Left ventricle myocardium inferior (tissue), 1 donor: ENCODE measurements around the gene MTMR3. TPM values are rescaled to one million over a fixed set of nuclear protein-coding genes. Genes with fewer than 3 reads are reported as not detected.
"Not testable (repeated sequence)": the region's sequence is repeated elsewhere in the genome, so short reads cannot be mapped to it uniquely, and the experiment has no call there.

ENCODE experiments used
- DNase-seq: peaks from one replicate; pipeline ENCODE4 v3.0.0-alpha.2; 2020
- H3K27ac ChIP-seq: fragments of 200-600 bp; replicated peaks from 2 replicates; pipeline ENCODE4 v1.8.0; 2021
- H3K27me3 ChIP-seq: fragments of 200-600 bp; 2 replicates; pipeline ENCODE4 v1.8.0; 2021; ENCODE audit warnings: low read depth
- H3K36me3 ChIP-seq: fragments of 200-600 bp; 2 replicates; pipeline ENCODE4 v1.8.0; 2021
- H3K4me1 ChIP-seq: fragments of 200-600 bp; 2 replicates; pipeline ENCODE4 v1.8.0; 2021
- H3K4me3 ChIP-seq: fragments of 200-600 bp; 2 replicates; pipeline ENCODE4 v1.8.0; 2021; ENCODE audit warnings: mild to moderate bottlenecking, moderate library complexity
- H3K9me3 ChIP-seq: fragments of 200-600 bp; replicated peaks from 2 replicates; pipeline ENCODE4 v1.8.0; 2021
- intact Hi-C: fragments of 100-400 bp; cut with micrococcal nuclease; formaldehyde crosslinking; loops from one replicate; pipeline ENCODE4 v1.11.0; 2022
- total RNA-seq: library from RNA; stranded (reverse); fragmentation: NEBNext Ultra II Directional; extraction: Animal tissue kit (Norgen Biotek cat#: 25700); gene quantifications from one replicate; pipeline ENCODE4 v1.2.1, GENCODE V29; 2021
- TF ChIP-seq, protein P1 (sequence below): fragments of 200-600 bp; IDR thresholded peaks from 2 replicates; pipeline ENCODE4 v1.8.0; 2021; ENCODE audit warnings: antibody characterized with exemption, mild to moderate bottlenecking, borderline replicate concordance
- donor health status: DM: no; HTN: yes; CAD: no; lungs with severe emphysema.

The MTMR3 gene
- total RNA-seq, 1 donor from 2014 or later = 31.3 TPM

DNA sequence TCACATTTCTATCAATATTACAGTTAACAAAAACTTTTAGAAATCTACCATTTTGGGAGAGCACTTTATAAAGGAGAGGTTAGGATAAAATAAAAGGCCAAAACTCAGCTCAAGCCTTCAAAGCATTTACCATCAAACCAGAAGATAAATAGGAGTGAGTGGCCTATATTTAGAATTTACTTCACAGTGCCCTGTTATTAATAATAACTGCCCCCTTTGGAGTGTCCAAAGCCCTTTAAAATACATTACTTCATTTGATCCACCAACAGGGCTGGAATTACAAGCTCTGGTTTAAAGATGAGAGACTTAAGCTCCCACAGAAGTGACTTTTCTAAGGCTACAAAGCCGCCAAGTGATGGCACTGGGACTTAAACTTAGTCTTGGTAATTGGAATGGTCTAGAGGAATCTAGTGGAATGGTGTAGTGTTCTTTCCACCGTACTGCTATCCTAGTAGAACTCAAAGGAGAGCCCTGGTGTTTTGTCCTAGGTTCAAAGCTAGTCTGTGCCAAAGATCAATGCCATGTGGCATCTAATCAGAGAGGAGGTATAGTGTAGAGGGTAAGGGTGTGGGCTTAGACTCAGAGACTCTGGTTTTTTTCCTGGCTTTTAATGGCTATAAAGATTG lies 21.2 kb upstream of the MTMR3 start:
- DNase-seq = no peak
- Histone ChIP-seq H3K27ac (peak overlapping the region; percentile 65), H3K36me3 (no peaks in the 10 kb centered on the region), H3K4me3 (peak overlapping the region; percentile 0), H3K9me3 (no peaks in the 10 kb centered on the region), H3K4me1 (peaks cover 13% of the 10 kb centered on the region), H3K27me3 (no peaks in the 10 kb centered on the region)
- intact Hi-C loops = no loop called here
- TF ChIP-seq, protein P1, sequence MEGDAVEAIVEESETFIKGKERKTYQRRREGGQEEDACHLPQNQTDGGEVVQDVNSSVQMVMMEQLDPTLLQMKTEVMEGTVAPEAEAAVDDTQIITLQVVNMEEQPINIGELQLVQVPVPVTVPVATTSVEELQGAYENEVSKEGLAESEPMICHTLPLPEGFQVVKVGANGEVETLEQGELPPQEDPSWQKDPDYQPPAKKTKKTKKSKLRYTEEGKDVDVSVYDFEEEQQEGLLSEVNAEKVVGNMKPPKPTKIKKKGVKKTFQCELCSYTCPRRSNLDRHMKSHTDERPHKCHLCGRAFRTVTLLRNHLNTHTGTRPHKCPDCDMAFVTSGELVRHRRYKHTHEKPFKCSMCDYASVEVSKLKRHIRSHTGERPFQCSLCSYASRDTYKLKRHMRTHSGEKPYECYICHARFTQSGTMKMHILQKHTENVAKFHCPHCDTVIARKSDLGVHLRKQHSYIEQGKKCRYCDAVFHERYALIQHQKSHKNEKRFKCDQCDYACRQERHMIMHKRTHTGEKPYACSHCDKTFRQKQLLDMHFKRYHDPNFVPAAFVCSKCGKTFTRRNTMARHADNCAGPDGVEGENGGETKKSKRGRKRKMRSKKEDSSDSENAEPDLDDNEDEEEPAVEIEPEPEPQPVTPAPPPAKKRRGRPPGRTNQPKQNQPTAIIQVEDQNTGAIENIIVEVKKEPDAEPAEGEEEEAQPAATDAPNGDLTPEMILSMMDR = no peak

DNA sequence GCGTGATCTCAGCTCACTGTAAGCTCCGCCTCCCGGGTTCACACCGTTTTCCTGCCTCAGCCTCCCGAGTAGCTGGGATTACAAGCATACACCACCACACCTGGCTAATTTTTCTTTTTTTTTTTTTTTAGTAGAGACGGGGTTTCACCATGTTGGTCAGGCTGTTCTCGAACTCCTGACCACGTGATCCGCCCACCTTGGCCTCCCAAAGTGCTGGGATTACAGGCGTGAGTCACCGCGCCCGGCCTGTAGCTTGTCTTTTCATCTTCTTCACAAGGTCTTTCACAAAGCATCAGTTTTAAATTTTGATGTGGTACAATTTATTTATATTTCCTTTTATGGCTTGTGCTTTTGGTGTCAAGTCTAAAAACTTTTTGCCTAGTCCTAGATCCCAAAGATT lies 17.4 kb upstream of the MTMR3 start:
- DNase-seq, intact Hi-C loops, H3K27me3 ChIP-seq, H3K36me3 ChIP-seq, H3K27ac ChIP-seq, H3K9me3 ChIP-seq, H3K4me3 ChIP-seq: not testable (repeated sequence)
- peaks cover 20% of the 10 kb centered on the region for H3K4me1 ChIP-seq

DNA sequence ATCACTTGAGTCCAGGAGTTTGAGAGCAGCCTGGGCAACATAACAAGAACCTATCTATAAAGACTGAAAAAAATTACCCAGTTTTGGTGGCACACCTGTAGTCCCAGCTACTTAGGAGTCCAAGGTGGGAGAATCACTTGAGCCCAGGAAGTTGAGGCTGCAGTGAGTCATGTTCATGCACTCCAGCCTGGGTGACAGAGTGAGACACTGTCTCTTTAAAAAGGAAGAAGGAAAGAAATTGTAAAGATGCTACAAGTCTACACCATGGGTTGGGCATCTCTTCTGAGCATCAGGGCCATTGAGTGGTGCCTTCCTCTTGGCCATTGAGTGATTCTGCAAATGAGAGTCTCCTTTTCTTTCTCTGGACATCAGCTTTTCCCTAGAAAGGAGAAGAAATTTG lies 15.7 kb upstream of the MTMR3 start:
- intact Hi-C loops = no loop called here
- TF ChIP-seq, protein P1 = no peak
- no peak overlapping the region for H3K27ac ChIP-seq
- H3K4me1 ChIP-seq = peaks cover 16% of the 10 kb centered on the region
- H3K9me3 ChIP-seq = no peaks in the 10 kb centered on the region
- no peak overlapping the region for H3K4me3 ChIP-seq
- no peaks in the 10 kb centered on the region for H3K27me3 ChIP-seq
- no peak for DNase-seq
- H3K36me3 ChIP-seq = no peaks in the 10 kb centered on the region

DNA sequence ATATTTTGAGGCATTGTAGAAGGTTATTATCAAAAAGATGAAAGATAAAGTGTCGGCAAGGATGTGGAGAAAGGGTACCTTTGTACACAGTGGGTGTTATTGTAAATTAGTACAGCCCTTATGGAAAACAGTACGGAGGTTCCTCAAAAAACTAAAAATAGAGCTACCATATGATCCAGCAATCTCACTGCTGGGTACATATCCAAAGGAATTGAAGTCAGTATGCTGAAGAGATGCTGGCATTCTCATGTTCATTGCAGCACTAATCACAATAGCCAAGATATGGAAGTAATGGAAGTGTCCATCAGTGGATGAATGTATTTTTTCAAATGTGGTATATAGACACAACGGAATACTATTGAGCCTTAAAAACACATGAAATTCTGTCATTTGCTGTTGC lies 15.1 kb upstream of the MTMR3 start:
- Histone ChIP-seq H3K36me3 (no peaks in the 10 kb centered on the region), H3K27ac (no peak overlapping the region)
- intact Hi-C loops = no loop called here

DNA sequence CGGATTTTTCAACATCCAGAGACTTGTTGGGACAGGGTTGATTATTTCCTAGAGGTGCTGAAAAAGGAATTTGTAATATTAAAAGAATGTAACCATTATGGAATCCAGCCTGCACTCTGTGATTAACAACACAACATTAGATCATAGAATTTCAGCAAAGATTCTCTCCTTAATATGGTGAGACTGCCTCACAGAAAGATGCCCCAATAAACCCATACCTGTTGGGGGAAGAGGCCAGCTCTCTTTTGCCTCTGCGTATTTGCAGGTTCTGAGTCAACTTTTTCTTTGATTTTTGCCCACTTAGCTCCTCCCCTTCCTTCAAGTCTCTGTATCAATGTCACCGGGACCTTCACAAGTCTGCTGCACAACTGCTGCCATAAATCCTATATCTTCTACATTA lies 12.4 kb upstream of the MTMR3 start:
- TF ChIP-seq, protein P1 = no peak
- Histone ChIP-seq H3K9me3 (no peaks in the 10 kb centered on the region), H3K27me3 (no peaks in the 10 kb centered on the region), H3K27ac (no peak overlapping the region), H3K4me3 (no peak overlapping the region), H3K4me1 (peaks cover 24% of the 10 kb centered on the region), H3K36me3 (no peaks in the 10 kb centered on the region)
- DNase-seq = no peak
- intact Hi-C loops = no loop called here

More for the DNA sequence above, 15.1 kb upstream of the MTMR3 start:
- Histone ChIP-seq H3K9me3 (no peaks in the 10 kb centered on the region), H3K4me1 (peaks cover 21% of the 10 kb centered on the region), H3K4me3 (no peak overlapping the region), H3K27me3 (no peaks in the 10 kb centered on the region)
- DNase-seq = no peak
- TF ChIP-seq, protein P1 = no peak

DNA sequence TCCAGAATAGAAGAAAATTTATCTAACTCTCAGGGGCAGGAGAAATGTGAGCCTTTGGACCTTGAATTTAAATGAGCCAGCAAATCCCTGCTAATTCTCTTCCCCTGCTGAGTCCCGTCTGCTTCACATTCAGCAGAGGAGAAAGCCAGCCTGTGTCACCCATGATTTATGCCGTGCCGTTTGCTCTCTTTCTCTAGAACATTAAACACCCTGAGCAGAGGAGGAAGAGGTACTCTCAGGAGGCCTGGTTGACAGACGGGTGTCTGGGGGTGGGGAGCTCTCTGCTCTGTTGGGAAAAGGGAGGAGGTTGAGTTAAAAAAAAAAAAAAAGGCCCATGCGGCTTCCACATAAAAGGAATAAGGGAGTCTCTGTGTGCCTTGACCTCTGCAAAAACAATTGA lies 11.3 kb upstream of the MTMR3 start:
- Histone ChIP-seq H3K36me3 (no peaks in the 10 kb centered on the region), H3K27ac (no peak overlapping the region), H3K27me3 (no peaks in the 10 kb centered on the region), H3K4me3 (no peak overlapping the region), H3K9me3 (no peaks in the 10 kb centered on the region), H3K4me1 (peaks cover 24% of the 10 kb centered on the region)
- intact Hi-C loops = no loop called here
- no peak for DNase-seq
- TF ChIP-seq, protein P1 = no peak
